GM12865 (cell line): Measurements from ENCODE around the gene PDE4D.

Experiments
- DNase-seq: peaks from one replicate; pipeline ENCODE4 v3.0.0; 2010; ENCODE audit warnings: low read depth
- H3K4me3 ChIP-seq: 2 replicates; pipeline ENCODE4 v1.5.1; 2011; ENCODE audit warnings: mild to moderate bottlenecking, low read depth, low read length, control low read depth
- TF ChIP-seq, protein P1 (sequence below): IDR thresholded peaks from 2 replicates; pipeline ENCODE4 v1.5.1; 2011; ENCODE audit warnings: low read length, control low read depth, low read depth, inconsistent platforms; ENCODE audit not compliant: insufficient read depth; ENCODE audit errors: missing control alignments

The PDE4D gene

DNA sequence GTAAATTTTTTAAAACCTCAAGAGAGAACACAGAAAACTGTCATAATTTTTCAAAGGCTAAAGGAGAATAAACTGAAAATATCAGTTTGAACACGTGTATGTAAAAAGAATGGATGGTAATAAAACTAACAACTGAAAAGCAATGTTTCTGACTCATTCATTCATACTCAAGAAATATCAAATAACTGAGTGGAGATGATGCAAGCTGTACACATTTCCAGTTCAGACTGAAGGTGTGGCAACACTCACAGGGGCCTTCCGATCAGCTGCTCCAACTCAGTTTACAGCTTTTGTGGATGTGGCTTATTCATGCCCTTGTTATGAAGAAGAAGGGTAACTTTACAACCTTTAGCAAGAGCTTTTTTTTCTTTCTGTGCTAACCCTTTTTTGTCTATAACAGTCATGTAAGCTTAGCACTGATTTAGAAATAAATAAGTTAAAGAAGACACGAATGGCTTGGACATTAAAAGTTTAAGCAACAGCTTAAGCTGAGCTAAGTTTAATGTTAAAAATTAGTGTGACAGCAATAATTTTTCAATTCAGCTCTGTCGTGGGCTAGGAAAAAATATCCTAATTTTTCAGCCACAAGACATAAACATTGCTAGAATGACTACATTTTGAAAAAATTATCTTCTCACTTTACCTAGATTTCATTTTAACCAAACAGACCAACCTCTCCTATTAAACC lies 857.1 kb downstream of the PDE4D start:
- TF ChIP-seq, protein P1, sequence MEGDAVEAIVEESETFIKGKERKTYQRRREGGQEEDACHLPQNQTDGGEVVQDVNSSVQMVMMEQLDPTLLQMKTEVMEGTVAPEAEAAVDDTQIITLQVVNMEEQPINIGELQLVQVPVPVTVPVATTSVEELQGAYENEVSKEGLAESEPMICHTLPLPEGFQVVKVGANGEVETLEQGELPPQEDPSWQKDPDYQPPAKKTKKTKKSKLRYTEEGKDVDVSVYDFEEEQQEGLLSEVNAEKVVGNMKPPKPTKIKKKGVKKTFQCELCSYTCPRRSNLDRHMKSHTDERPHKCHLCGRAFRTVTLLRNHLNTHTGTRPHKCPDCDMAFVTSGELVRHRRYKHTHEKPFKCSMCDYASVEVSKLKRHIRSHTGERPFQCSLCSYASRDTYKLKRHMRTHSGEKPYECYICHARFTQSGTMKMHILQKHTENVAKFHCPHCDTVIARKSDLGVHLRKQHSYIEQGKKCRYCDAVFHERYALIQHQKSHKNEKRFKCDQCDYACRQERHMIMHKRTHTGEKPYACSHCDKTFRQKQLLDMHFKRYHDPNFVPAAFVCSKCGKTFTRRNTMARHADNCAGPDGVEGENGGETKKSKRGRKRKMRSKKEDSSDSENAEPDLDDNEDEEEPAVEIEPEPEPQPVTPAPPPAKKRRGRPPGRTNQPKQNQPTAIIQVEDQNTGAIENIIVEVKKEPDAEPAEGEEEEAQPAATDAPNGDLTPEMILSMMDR, result no peak
- DNase-seq, result no peak
- H3K4me3 ChIP-seq, result no peak overlapping the region

DNA sequence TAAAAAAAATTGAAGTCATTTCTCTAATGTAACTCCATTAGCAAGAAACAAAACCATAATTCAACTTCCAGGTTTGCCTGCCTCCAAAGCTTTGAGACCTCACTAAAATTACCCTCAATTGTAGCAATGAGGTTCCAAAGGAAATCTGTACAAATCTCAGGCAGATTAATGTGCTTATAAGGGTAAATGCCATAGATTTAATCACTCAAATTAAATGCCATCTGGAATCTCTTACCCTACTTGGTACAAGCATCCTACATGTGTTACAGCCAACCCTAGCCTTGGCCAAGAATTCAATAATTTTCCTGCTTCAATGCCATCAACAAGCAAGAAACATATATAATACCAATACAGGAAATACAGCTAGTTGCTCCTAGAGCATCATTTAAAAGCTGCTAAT lies 857.8 kb downstream of the PDE4D start:
- TF ChIP-seq, protein P1, result no peak
- H3K4me3 ChIP-seq, result no peak overlapping the region
- DNase-seq, result no peak

DNA sequence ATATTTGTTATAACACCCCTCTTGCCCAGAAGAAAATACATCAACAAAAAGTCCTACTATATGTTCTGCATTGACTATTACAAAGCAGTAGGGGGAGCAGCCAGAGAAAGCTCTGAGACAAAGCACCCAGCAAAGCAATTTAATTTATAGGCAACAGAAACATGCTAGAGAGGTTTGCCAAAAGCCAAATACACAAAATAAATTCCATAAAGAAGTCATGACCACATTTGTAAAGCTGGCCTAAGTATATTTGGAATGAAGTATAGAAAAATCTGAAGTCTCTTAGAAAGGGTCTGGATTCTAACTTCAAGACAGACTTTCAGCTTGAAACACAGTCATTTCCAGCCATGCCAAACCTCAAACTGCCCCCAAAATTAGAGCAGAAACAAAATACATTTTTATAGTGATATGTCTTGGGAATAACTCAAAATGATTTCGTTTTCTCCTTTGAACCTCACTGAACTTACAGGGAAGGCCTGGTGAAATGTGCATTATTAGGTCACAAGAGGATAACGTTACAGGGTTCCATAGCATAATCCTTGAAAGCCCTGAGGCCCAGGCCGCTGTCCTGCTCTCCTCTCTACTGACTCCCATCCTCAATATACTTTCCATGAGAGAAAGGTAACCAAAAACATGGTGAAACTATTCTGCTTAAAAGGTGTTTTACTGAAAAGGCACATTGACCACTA lies 858.9 kb downstream of the PDE4D start:
- TF ChIP-seq, protein P1, result peak; percentile 52
- DNase-seq, result peak; percentile 52
- no peak overlapping the region for H3K4me3 ChIP-seq

DNA sequence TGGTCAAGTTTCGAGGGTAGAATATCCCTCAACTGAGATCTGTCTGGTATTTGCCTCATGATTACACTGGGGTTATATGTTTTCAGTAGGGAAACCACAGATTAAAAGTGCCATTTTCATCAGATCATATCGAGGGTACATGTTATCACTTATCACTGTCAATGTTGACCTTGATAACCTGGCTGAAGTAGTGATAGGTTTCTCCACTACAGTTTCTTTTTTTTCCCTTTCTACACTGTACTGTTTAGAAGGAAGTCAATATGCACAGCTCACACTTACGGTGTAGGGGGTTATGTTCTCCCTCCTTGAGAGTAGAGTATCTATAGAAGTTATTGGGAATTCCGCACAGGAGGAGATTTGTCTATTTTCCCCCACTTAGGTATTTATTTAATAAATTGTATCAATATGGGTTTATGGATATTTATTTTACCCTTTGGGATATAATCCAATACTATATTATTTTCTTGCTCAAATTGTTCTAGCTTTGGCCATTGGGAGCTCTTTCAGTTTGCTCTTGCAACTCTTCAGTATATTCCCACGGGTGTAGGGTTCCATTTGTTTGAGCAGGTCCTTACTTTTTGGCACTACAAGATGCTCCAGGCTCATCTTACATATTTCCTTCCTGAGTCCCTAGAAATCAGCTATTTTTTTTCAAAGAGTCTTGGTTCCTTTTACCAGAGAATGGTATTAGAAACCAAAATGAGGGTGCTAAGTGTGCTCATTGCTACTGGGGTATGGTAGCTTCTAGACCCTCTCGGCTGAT lies 866.2 kb downstream of the PDE4D start:
- DNase-seq, result no peak
- TF ChIP-seq, protein P1, result no peak

DNA sequence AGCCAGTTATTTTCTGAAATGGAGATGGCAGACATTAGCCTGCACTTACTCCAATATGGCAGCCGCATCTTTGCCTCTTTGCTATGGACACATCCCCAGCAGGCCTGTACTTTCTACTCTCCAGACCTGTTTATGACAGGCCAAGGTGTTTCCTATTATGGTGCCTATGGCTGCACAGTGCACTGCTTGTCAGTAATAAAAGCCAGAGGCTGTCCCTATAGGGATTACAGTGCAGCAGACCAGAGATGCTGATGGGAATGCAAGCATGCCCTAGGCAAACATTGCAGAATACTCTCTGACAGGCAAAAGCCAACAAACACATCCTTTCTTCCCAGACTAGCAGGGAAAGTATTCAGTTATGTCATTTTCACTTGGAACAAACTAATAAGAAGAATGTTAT lies 867.8 kb downstream of the PDE4D start:
- no peak overlapping the region for H3K4me3 ChIP-seq
- no peak for DNase-seq
- TF ChIP-seq, protein P1, result no peak

More for the DNA sequence above, 866.2 kb downstream of the PDE4D start:
- no peak overlapping the region for H3K4me3 ChIP-seq

DNA sequence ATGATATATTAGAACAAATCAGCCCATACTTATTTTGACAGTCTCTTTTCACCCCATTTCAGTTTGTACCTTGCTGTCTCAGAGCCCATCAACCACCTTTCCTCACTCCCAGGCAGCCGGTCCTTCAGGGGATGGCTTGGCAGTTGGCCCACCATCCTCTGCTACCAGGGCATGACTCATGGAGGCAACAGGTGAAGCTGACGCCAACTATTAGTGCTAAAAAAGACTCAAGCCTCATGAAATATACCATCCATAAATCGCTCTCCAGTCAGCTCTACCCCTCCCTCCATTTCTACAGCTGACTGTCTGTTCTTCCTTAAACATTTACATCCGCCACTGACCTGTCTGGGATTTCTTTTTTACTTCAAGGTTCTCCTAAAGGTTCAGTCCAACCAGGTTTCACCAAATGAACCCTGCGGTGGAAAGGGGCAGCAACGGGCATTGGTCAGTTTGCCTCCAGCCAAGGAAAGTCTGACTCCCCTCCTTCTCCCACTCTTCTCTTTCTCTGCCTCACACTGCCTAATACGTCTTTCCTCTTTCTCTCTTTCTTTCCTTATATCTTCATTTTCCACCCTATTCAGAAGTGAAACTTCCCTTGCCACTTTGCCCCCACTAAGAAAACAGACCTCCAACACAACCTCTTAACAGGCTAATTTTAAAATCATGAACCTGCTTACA lies 871.5 kb downstream of the PDE4D start:
- TF ChIP-seq, protein P1, result no peak
- no peak for DNase-seq
- H3K4me3 ChIP-seq, result no peak overlapping the region
